Esophagus squamous epithelium (tissue), 5 donors: Measurements from ENCODE around the gene CA5A. TPM values are rescaled to one million over a fixed set of nuclear protein-coding genes. Genes with fewer than 3 reads are reported as not detected.

ENCODE experiments used
- DNase-seq: peaks from one replicate; lab custom pipeline; 2025; lab: John Stamatoyannopoulos, UW
- H3K27ac ChIP-seq, 4 donors: fragments of 200-600 bp; sonication (generic); one replicate each; pipeline ENCODE4 v1.5.1; 2016 to 2019; ENCODE audit warnings: mild to moderate bottlenecking in 1 of 4
- H3K27me3 ChIP-seq, 4 donors: fragments of 200-600 bp; sonication (generic); 1 replicate in 3 of 4; 2 replicates in 1 of 4; pipeline versions ENCODE4 v1.5.1 to v1.6.0; 2017 to 2021; ENCODE audit warnings: antibody characterized with exemption in 1 of 4
- H3K36me3 ChIP-seq, 3 donors: fragments of 200-600 bp; sonication (generic); one replicate each; pipeline ENCODE4 v1.5.1; 2016 to 2019
- H3K4me1 ChIP-seq, 3 donors: fragments of 200-600 bp; sonication (generic); one replicate each; pipeline ENCODE4 v1.5.1; 2017 to 2019
- H3K4me3 ChIP-seq, 4 donors: fragments of 200-600 bp; sonication (generic); 1 replicate in 3 of 4; 2 replicates in 1 of 4; pipeline ENCODE4 v1.5.1; 2016 to 2019; ENCODE audit warnings: mild to moderate bottlenecking in 2 of 4, moderate library complexity in 1 of 4
- H3K9me3 ChIP-seq, 3 donors: fragments of 200-600 bp; sonication (generic); one replicate each; pipeline ENCODE4 v1.5.1; 2016 to 2019
- POLR2A ChIP-seq, 4 donors: fragments of 450-650 bp; IDR thresholded peaks; one replicate each; pipeline ENCODE4 v1.6.1; 2017; ENCODE audit warnings: antibody characterized with exemption in 4 of 4, mild to moderate bottlenecking in 4 of 4, moderate library complexity in 3 of 4
- WGBS, 2 donors: methylation state at CpG; one replicate each; pipeline ENCODE4 v1.1.5; 2018; 5-methylcytosine and 5-hydroxymethylcytosine counted together
- intact Hi-C: fragments of 100-400 bp; cut with DNase I; formaldehyde crosslinking; loops from one replicate; pipeline ENCODE4 v1.15.0; 2022
- small RNA-seq, 4 donors: library from RNA; depleted of rRNA; stranded (forward); fragments of <200 nt; gene quantifications; one replicate each; pipeline ENCODE3, GENCODE V24; 2016
- total RNA-seq, 4 donors: library from RNA; depleted of rRNA; stranded (reverse); fragments of >200 nt; gene quantifications; one replicate each; pipeline ENCODE4 v1.1.0, GENCODE V29; 2016
- TF ChIP-seq, protein P1 (sequence below), 6 experiments: fragments of 450-650 bp in 4 of 6; fragments of 200-600 bp in 2 of 6; sonication (generic) in 2 of 6; IDR thresholded peaks; one replicate each; pipeline ENCODE4 v1.5.1; 2016 to 2019; ENCODE audit warnings: antibody characterized with exemption in 6 of 6, mild to moderate bottlenecking in 4 of 6, moderate library complexity in 4 of 6
- donor health status: DM: yes; HTN: yes; CAD: no.

Gene CA5A
- total RNA-seq, 4 donors from 2014 or later: not detected

- TF ChIP-seq, protein P1, sequence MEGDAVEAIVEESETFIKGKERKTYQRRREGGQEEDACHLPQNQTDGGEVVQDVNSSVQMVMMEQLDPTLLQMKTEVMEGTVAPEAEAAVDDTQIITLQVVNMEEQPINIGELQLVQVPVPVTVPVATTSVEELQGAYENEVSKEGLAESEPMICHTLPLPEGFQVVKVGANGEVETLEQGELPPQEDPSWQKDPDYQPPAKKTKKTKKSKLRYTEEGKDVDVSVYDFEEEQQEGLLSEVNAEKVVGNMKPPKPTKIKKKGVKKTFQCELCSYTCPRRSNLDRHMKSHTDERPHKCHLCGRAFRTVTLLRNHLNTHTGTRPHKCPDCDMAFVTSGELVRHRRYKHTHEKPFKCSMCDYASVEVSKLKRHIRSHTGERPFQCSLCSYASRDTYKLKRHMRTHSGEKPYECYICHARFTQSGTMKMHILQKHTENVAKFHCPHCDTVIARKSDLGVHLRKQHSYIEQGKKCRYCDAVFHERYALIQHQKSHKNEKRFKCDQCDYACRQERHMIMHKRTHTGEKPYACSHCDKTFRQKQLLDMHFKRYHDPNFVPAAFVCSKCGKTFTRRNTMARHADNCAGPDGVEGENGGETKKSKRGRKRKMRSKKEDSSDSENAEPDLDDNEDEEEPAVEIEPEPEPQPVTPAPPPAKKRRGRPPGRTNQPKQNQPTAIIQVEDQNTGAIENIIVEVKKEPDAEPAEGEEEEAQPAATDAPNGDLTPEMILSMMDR (IDR thresholded peaks at IDR 0.05): no peak
- no peak for TF ChIP-seq POLR2A (IDR thresholded peaks at IDR 0.05)
- no peak overlapping the region for H3K4me3 ChIP-seq
- peaks cover 14 to 100% (median 49%) of the 10 kb centered on the region in 3 donors for H3K4me1 ChIP-seq
- H3K27me3 ChIP-seq: peaks cover 0 to 22% (median 0%) of the 10 kb centered on the region in 4 donors
- peaks cover 3 to 67% (median 5%) of the 10 kb centered on the region in 3 donors for H3K36me3 ChIP-seq
- intact Hi-C loops: no loop called here
- no peak for DNase-seq
- WGBS, 2 donors: 52 to 59% methylated on average over 11 to 17 of the region's 29 CpGs
- no peaks in the 10 kb centered on the region for H3K9me3 ChIP-seq
- peak overlapping the region; percentile 72 to 85 (median 83) for H3K27ac ChIP-seq
Observed at GRCh38 chr16:87840271-87840978, 95.9 kb downstream of the CA5A start.

GRCh38 chr16:87839542-87840270, 96.6 kb downstream of the CA5A start:
- peaks cover 3 to 72% (median 5%) of the 10 kb centered on the region in 3 donors for H3K36me3 ChIP-seq
- WGBS, 2 donors: 68 to 80% methylated on average over 2 to 12 of the region's 34 CpGs

GRCh38 chr16:87838643-87839541, 97.4 kb downstream of the CA5A start:
- TF ChIP-seq, protein P1 (IDR thresholded peaks at IDR 0.05): no peak
- TF ChIP-seq POLR2A (IDR thresholded peaks at IDR 0.05): no peak
- Histone ChIP-seq H3K4me1 (peaks cover 23 to 100% (median 51%) of the 10 kb centered on the region in 3 donors), H3K9me3 (no peaks in the 10 kb centered on the region), H3K27ac (peak overlapping the region; percentile 72 to 85 (median 83)), H3K36me3 (peaks cover 3 to 76% (median 5%) of the 10 kb centered on the region in 3 donors), H3K27me3 (peaks cover 0 to 10% (median 0%) of the 10 kb centered on the region in 4 donors), H3K4me3 (no peak overlapping the region)
- intact Hi-C loops: no loop called here
- WGBS, 2 donors: 43 to 80% methylated on average over 1 to 4 of the region's 27 CpGs
- no peak for DNase-seq

More at GRCh38 chr16:87839542-87840270, 96.6 kb downstream of the CA5A start:
- intact Hi-C loops: no loop called here
- Histone ChIP-seq H3K27ac (peak overlapping the region; percentile 72 to 85 (median 83)), H3K27me3 (peaks cover 0 to 18% (median 0%) of the 10 kb centered on the region in 4 donors), H3K9me3 (no peaks in the 10 kb centered on the region), H3K4me3 (no peak overlapping the region), H3K4me1 (peaks cover 15 to 100% (median 51%) of the 10 kb centered on the region in 3 donors)
- no peak for DNase-seq
- no peak for TF ChIP-seq POLR2A (IDR thresholded peaks at IDR 0.05)
- TF ChIP-seq, protein P1 (IDR thresholded peaks at IDR 0.05): no peak

Small RNAs within 50 kb of the gene (small RNA-seq; reads per million reads assigned to genes)
- gene AC127455.1: 0 reads per million in 4 donors

Other genes with a start within 250 kb of the CA5A start
- gene KLHDC4, start 170.5 kb downstream of the CA5A start, total RNA-seq: 10 to 100 TPM; 16.2 to 29.4 (median 21.5) TPM
- gene SLC7A5, start 67.0 kb downstream of the CA5A start, total RNA-seq: 100 to 1,000 TPM in 3 of 4 donors, 10 to 100 TPM in 1; 75.3 to 179 (median 145) TPM
- gene BANP, start 14.9 kb upstream of the CA5A start, total RNA-seq: 10 to 100 TPM; 13.8 to 19.9 (median 14.1) TPM